HL-60 (cell line): ENCODE measurements around the gene FOXI1.

ENCODE experiments used
- CTCF ChIP-seq: IDR thresholded peaks from one replicate; pipeline ENCODE4 v1.5.1; 2011; ENCODE audit warnings: low read length, control low read depth, inconsistent platforms; ENCODE audit not compliant: insufficient read depth
- POLR2AphosphoS5 ChIP-seq: IDR thresholded peaks from 2 replicates; pipeline ENCODE4 v1.6.1; 2012; ENCODE audit warnings: low read depth

DNA sequence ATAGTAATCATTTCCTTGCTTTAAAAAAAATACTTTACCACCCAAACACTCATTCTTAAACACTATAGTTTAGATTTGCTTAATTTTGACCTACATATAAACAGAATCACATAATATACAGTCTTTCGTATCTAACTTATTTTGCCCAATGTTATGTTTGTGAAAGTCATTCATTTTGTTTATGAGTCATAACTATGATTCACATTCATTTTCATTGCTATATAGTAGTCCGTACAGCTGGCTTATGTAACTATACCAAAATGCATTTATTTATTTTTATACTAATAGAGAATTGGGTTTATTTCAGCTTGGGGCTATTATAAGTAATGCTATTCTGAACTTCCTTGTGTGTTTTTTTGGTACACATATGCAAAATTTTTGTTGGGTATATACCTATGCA lies 33.9 kb upstream of the FOXI1 start:
- TF ChIP-seq CTCF (no peak), POLR2AphosphoS5 (no peak)
